K562 (cell line): Measurements from ENCODE around the gene RBM5. TPM values are rescaled to one million over a fixed set of nuclear protein-coding genes. Genes with fewer than 3 reads are reported as not detected.

Source experiments
- ATAC-seq: fragments of 200-7000 bp; cut with Tn5 transposase; 3 replicates; pipeline ENCODE4 v1.9.1; 2020; ENCODE audit warnings: moderate library complexity
- BruUV-seq: library from RNA; stranded (reverse); fragments of 400-500 nt; replicated peaks from 2 replicates; lab custom pipeline; 2021; lab: Mats Ljungman, UMichigan
- CTCF ChIA-PET: fragments of 300-600 bp; formaldehyde crosslinking; extraction: SDS; loops from one replicate; lab custom pipeline; 2021; ENCODE audit warnings: low intra/inter-chr PET ratio; lab: Yijun Ruan, JAX
- POLR2A ChIA-PET: fragments of 300-600, 350-650 bp; sonication (Branson Sonifier 250); formaldehyde crosslinking; extraction: SDS; loops from one replicate; lab custom pipeline; 2021; ENCODE audit warnings: antibody characterized with exemption, inconsistent platforms; lab: Yijun Ruan, JAX
- DNase-seq, 4 experiments: peaks; one replicate each; pipeline versions ENCODE4 v3.0.0 to v3.0.0-alpha.2; 2011 to 2018; ENCODE audit warnings: low spot score in 3 of 4, mixed read lengths in 3 of 4; ENCODE audit errors: extremely low read depth in 1 of 4
- FAIRE-seq: peaks from 2 replicates; lab custom pipeline; 2011; peaks lifted over from hg19 to GRCh38; lab: Jason Lieb, UNC
- H2AFZ ChIP-seq: 2 replicates; pipeline ENCODE4 v1.6.0; 2011; ENCODE audit warnings: low read depth, low read length, control low read depth, inconsistent platforms
- H3K27ac ChIP-seq: fragments of 200-600 bp; 3 replicates; pipeline ENCODE4 v1.8.0; 2011; ENCODE audit warnings: low read depth, mild to moderate bottlenecking, control low read depth, inconsistent platforms, low read length, moderate library complexity, mixed read lengths; ENCODE audit errors: extremely low read depth
- H3K27me3 ChIP-seq, 2 experiments: fragments of 300-600 bp in 1 of 2; 2 replicates in 1 of 2; 3 replicates in 1 of 2; pipeline versions ENCODE4 v1.6.0 to v1.8.0; 2011; ENCODE audit warnings: inconsistent platforms in 2 of 2, low read length in 2 of 2, mild to moderate bottlenecking in 1 of 2, mixed read lengths in 1 of 2, moderate library complexity in 1 of 2; ENCODE audit not compliant: control insufficient read depth in 2 of 2, insufficient read depth in 2 of 2
- H3K36me3 ChIP-seq: fragments of 300-600 bp; 3 replicates; pipeline ENCODE4 v1.8.0; 2011; ENCODE audit warnings: mild to moderate bottlenecking, low read length, inconsistent platforms; ENCODE audit not compliant: control insufficient read depth, insufficient read depth
- H3K4me1 ChIP-seq, 2 experiments: fragments of 200-600 bp in 1 of 2; replicated peaks in 1 of 2; 2 replicates in 1 of 2; 3 replicates in 1 of 2; pipeline versions ENCODE4 v1.5.1 to v1.8.0; 2011; ENCODE audit warnings: inconsistent platforms in 2 of 2, low read length in 2 of 2, mild to moderate bottlenecking in 1 of 2, mixed read lengths in 1 of 2, moderate library complexity in 1 of 2; ENCODE audit not compliant: control insufficient read depth in 2 of 2, insufficient read depth in 2 of 2
- H3K4me2 ChIP-seq: 2 replicates; pipeline ENCODE4 v1.6.1; 2011; ENCODE audit warnings: low read length, control low read depth, inconsistent platforms, mixed read lengths; ENCODE audit not compliant: insufficient read depth
- H3K4me3 ChIP-seq: fragments of 200-600 bp; sonication (generic), shearing (Covaris generic); 2 replicates; pipeline ENCODE4 v1.5.1; 2016; ENCODE audit warnings: control low read depth, inconsistent platforms
- H3K79me2 ChIP-seq: fragments of 200-600 bp; 3 replicates; pipeline ENCODE4 v1.8.0; 2011; ENCODE audit warnings: low read length, inconsistent platforms; ENCODE audit not compliant: control insufficient read depth, insufficient read depth
- H3K9ac ChIP-seq, 2 experiments: 2 replicates each; pipeline versions ENCODE4 v1.6.0 to v1.6.1; 2011; ENCODE audit warnings: low read depth in 2 of 2, low read length in 2 of 2, control low read depth in 1 of 2, inconsistent platforms in 1 of 2, mild to moderate bottlenecking in 1 of 2, mixed read lengths in 1 of 2; ENCODE audit not compliant: insufficient read depth in 1 of 2
- H3K9me1 ChIP-seq: one replicate; pipeline ENCODE4 v1.6.0; 2011; ENCODE audit warnings: inconsistent platforms, mild to moderate bottlenecking, low read length, moderate library complexity; ENCODE audit not compliant: control insufficient read depth, insufficient read depth
- H3K9me3 ChIP-seq: replicated peaks from 2 replicates; pipeline ENCODE4 v1.5.1; 2011; ENCODE audit warnings: low read depth, low read length, inconsistent platforms; ENCODE audit not compliant: control insufficient read depth, insufficient read depth
- H4K20me1 ChIP-seq: replicated peaks from 2 replicates; pipeline ENCODE4 v1.6.1; 2011; ENCODE audit warnings: low read length, inconsistent platforms, mixed read lengths; ENCODE audit not compliant: control insufficient read depth, insufficient read depth
- CBX5 ChIP-seq: IDR thresholded peaks from 2 replicates; pipeline ENCODE4 v1.6.1; 2014; ENCODE audit warnings: low read depth, borderline replicate concordance
- ETS1 ChIP-seq: conservative IDR thresholded peaks from 2 replicates; pipeline ENCODE4 v1.6.1; 2011; ENCODE audit warnings: low read depth, mild to moderate bottlenecking, low read length; ENCODE audit not compliant: control insufficient read depth
- MNT ChIP-seq, 2 experiments: fragments of 450-650 bp; conservative IDR thresholded peaks; 2 replicates each; pipeline ENCODE4 v1.6.1; 2017; ENCODE audit warnings: mild to moderate bottlenecking in 2 of 2, moderate library complexity in 2 of 2
- NCOA4 ChIP-seq: fragments of 450-650 bp; IDR thresholded peaks from 2 replicates; pipeline ENCODE4 v1.6.1; 2018; ENCODE audit warnings: mild to moderate bottlenecking; ENCODE audit not compliant: partially characterized antibody
- YBX1 ChIP-seq: fragments of 450-650 bp; IDR thresholded peaks from 2 replicates; pipeline ENCODE4 v1.7.1; 2016; ENCODE audit warnings: mild to moderate bottlenecking
- ZNF274 ChIP-seq: IDR thresholded peaks from 2 replicates; pipeline ENCODE4 v1.6.1; 2011; ENCODE audit warnings: low read depth, mild to moderate bottlenecking, low read length, moderate library complexity, borderline replicate concordance
- ZNF780A ChIP-seq: fragments of 250-450 bp; sonication (Bioruptor Pico); IDR thresholded peaks from 2 replicates; pipeline ENCODE4 v1.5.0; 2021; ENCODE audit warnings: mild to moderate bottlenecking
- WGBS: fragments of 100-300 bp; shearing (Covaris generic); methylation state at CpG from one replicate; pipeline ENCODE4 v1.1.6; 2016; ENCODE audit warnings: low coverage, mixed read lengths; ENCODE audit not compliant: insufficient coverage; ENCODE audit errors: missing lambda C conversion rate; 5-methylcytosine and 5-hydroxymethylcytosine counted together
- in situ Hi-C: fragments of 300-500 bp; cut with MboI; formaldehyde crosslinking; loops from 4 replicates; pipeline ENCODE4 v1.15.0; 2018; ENCODE audit warnings: inconsistent platforms, mixed read lengths
- intact Hi-C: fragments of 100-400 bp; cut with micrococcal nuclease; formaldehyde crosslinking; loops from 2 replicates; pipeline ENCODE4 v1.14.2; 2022
- polyA plus RNA-seq, 8 experiments: library from polyadenylated mRNA; depleted of rRNA in 4 of 8; stranded (reverse) in 5 of 8; unstranded in 3 of 8; fragments of >200 nt; fragmentation: Nextera tagmentation in 2 of 8; fragmentation: Illumina TruSeq in 1 of 8; extraction: Ambion mirVana in 2 of 8; extraction: Trizol in 1 of 8; gene quantifications; 2 replicates each; pipeline versions ENCODE4 v1.2.1 to v1.2.3, GENCODE V29; 2011 to 2014; ENCODE audit warnings: inconsistent platforms in 1 of 8, missing spikeins in 1 of 8
- total RNA-seq, 7 experiments: library from RNA; depleted of rRNA in 6 of 7; stranded (reverse); fragments of >200 nt in 6 of 7; fragmentation: Illumina TruSeq in 2 of 7; extraction: Trizol in 2 of 7; gene quantifications; 2 replicates each; pipeline versions ENCODE4 v1.2.1 to v1.2.3, GENCODE V29; 2011 to 2021; ENCODE audit warnings: low replicate concordance in 1 of 7
- TF ChIP-seq, protein P1 (sequence below): fragments of 250-450 bp; sonication (Bioruptor Pico); IDR thresholded peaks from 2 replicates; pipeline ENCODE4 v1.4.0; 2020; ENCODE audit warnings: mild to moderate bottlenecking, moderate library complexity
- TF ChIP-seq, protein P2 (sequence below): fragments of 250-450 bp; sonication (Bioruptor Pico); IDR thresholded peaks from 2 replicates; pipeline ENCODE4 v1.5.0; 2021; ENCODE audit warnings: mild to moderate bottlenecking, borderline replicate concordance

RBM5 gene
- total and polyA plus RNA-seq, 9 of the 15 experiments (the other 6 are each of a cell fraction or from before 2014, with no cell fraction given), result 24.5 to 153 (median 81.6) TPM

- Histone ChIP-seq H3K4me3 (no peak overlapping the region), H3K27me3 (no peaks in the 10 kb centered on the region), H3K9ac (no peak overlapping the region), H4K20me1 (peaks cover 10% of the 10 kb centered on the region), H3K9me1 (no peaks in the 10 kb centered on the region), H3K4me1 (peaks cover 0 to 17% of the 10 kb centered on the region in 2 experiments; a peak in 2 of 5 replicates), H3K27ac (no peak overlapping the region), H3K4me2 (no peak overlapping the region), H3K9me3 (no peaks in the 10 kb centered on the region), H2AFZ (no peak overlapping the region), H3K79me2 (no peaks in the 10 kb centered on the region), H3K36me3 (peaks cover 10% of the 10 kb centered on the region; the same call in 1 of the 3 replicates)
- BruUV-seq, result no TSS peak
- ATAC-seq (no peak), DNase-seq (no peak), FAIRE-seq (no peak)
- in situ Hi-C loops, result loop anchor here (5.0 kb wide), 1 partner anchor 58 kb away; no protein-coding TSS in a partner anchor
- POLR2A ChIA-PET, result no interaction called here
- CTCF ChIA-PET, result no interaction called here
- intact Hi-C loops, result loop anchor here (5.0 kb wide), 1 partner anchor 148 kb away; no protein-coding TSS in a partner anchor
- WGBS, result 14% methylated on average over 9 of the region's 12 CpGs
- no peak for TF ChIP-seq MNT (conservative IDR thresholded peaks at IDR 0.05)
- TF ChIP-seq YBX1, result no peak
- no peak for TF ChIP-seq ZNF780A (CRISPR knock-in tag)
- no peak for TF ChIP-seq ZNF274
- no peak for TF ChIP-seq CBX5
- TF ChIP-seq NCOA4, result no peak
- TF ChIP-seq, protein P1, sequence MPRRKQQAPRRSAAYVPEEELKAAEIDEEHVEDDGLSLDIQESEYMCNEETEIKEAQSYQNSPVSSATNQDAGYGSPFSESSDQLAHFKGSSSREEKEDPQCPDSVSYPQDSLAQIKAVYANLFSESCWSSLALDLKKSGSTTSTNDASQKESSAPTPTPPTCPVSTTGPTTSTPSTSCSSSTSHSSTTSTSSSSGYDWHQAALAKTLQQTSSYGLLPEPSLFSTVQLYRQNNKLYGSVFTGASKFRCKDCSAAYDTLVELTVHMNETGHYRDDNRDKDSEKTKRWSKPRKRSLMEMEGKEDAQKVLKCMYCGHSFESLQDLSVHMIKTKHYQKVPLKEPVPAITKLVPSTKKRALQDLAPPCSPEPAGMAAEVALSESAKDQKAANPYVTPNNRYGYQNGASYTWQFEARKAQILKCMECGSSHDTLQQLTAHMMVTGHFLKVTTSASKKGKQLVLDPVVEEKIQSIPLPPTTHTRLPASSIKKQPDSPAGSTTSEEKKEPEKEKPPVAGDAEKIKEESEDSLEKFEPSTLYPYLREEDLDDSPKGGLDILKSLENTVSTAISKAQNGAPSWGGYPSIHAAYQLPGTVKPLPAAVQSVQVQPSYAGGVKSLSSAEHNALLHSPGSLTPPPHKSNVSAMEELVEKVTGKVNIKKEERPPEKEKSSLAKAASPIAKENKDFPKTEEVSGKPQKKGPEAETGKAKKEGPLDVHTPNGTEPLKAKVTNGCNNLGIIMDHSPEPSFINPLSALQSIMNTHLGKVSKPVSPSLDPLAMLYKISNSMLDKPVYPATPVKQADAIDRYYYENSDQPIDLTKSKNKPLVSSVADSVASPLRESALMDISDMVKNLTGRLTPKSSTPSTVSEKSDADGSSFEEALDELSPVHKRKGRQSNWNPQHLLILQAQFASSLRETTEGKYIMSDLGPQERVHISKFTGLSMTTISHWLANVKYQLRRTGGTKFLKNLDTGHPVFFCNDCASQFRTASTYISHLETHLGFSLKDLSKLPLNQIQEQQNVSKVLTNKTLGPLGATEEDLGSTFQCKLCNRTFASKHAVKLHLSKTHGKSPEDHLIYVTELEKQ, result no peak
- TF ChIP-seq, protein P2, sequence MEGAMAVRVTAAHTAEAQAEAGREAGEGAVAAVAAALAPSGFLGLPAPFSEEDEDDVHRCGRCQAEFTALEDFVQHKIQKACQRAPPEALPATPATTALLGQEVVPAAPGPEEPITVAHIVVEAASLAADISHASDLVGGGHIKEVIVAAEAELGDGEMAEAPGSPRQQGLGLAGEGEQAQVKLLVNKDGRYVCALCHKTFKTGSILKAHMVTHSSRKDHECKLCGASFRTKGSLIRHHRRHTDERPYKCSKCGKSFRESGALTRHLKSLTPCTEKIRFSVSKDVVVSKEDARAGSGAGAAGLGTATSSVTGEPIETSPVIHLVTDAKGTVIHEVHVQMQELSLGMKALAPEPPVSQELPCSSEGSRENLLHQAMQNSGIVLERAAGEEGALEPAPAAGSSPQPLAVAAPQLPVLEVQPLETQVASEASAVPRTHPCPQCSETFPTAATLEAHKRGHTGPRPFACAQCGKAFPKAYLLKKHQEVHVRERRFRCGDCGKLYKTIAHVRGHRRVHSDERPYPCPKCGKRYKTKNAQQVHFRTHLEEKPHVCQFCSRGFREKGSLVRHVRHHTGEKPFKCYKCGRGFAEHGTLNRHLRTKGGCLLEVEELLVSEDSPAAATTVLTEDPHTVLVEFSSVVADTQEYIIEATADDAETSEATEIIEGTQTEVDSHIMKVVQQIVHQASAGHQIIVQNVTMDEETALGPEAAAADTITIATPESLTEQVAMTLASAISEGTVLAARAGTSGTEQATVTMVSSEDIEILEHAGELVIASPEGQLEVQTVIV, result no peak
- TF ChIP-seq ETS1, result no peak
Measured at GRCh38 chr3:50124800-50125178, 36.1 kb downstream of the RBM5 start.
